Gastrocnemius medialis (tissue), 4 donors: ENCODE results near the gene MAN1A2. TPM values are rescaled to one million over a fixed set of nuclear protein-coding genes. Genes with fewer than 3 reads are reported as not detected.
"Not testable (repeated sequence)": the region's sequence is repeated elsewhere in the genome, so short reads cannot be mapped to it uniquely, and the experiment has no call there.

Experiments used
- ATAC-seq, 2 donors: fragments of 150-250 bp; one replicate each; pipeline ENCODE4 v1.9.1; 2016
- DNase-seq, 2 donors: peaks; one replicate each; pipeline ENCODE4 v3.0.0-alpha.2; 2019
- H3K27ac ChIP-seq, 4 donors: fragments of 200-600 bp; sonication (generic); 1 replicate in 1 of 4; 2 replicates in 3 of 4; pipeline ENCODE4 v1.5.1; 2016 to 2018; ENCODE audit warnings: mild to moderate bottlenecking in 2 of 4, moderate library complexity in 1 of 4
- H3K27me3 ChIP-seq, 3 donors: fragments of 200-600 bp; sonication (generic) in 2 of 3; 1 replicate in 1 of 3; 2 replicates in 2 of 3; pipeline versions ENCODE4 v1.5.1 to v1.6.0; 2016 to 2019; ENCODE audit warnings: mild to moderate bottlenecking in 1 of 3, moderate library complexity in 1 of 3
- H3K36me3 ChIP-seq, 2 donors: fragments of 200-600 bp; sonication (generic) in 1 of 2; one replicate each; pipeline ENCODE4 v1.5.1; 2017 to 2018
- H3K4me1 ChIP-seq, 2 donors: fragments of 200-600 bp; sonication (generic) in 1 of 2; one replicate each; pipeline ENCODE4 v1.5.1; 2016 to 2017; ENCODE audit warnings: mild to moderate bottlenecking in 2 of 2
- H3K4me3 ChIP-seq, 4 donors: fragments of 200-600 bp; sonication (generic) in 3 of 4; 1 replicate in 1 of 4; 2 replicates in 3 of 4; pipeline ENCODE4 v1.5.1; 2016 to 2019; ENCODE audit warnings: mild to moderate bottlenecking in 2 of 4
- H3K9me3 ChIP-seq, 3 donors: fragments of 200-600 bp; sonication (generic) in 2 of 3; 1 replicate in 1 of 3; 2 replicates in 2 of 3; pipeline ENCODE4 v1.5.1; 2016 to 2019
- CTCF ChIP-seq, 5 experiments: fragments of 450-650 bp in 3 of 5; fragments of 200-600 bp in 2 of 5; sonication (generic) in 2 of 5; IDR thresholded peaks in 4 of 5; conservative IDR thresholded peaks in 1 of 5; 1 replicate in 4 of 5; 2 replicates in 1 of 5; pipeline ENCODE4 v1.5.1; 2016 to 2019; ENCODE audit warnings: antibody characterized with exemption in 5 of 5, mild to moderate bottlenecking in 3 of 5, moderate library complexity in 3 of 5
- POLR2A ChIP-seq, 2 donors: fragments of 450-650 bp; IDR thresholded peaks; one replicate each; pipeline ENCODE4 v1.6.1; 2017; ENCODE audit warnings: antibody characterized with exemption in 2 of 2, mild to moderate bottlenecking in 2 of 2, moderate library complexity in 2 of 2
- in situ Hi-C, 4 donors: fragments of 200-750 bp; cut with MboI; loops; one replicate each; pipeline versions ENCODE4 v1.15.0 to v1.8.0; 2017; ENCODE audit warnings: low sequenced_read_pairs in 4 of 4
- intact Hi-C: fragments of 100-400 bp; cut with DNase I; formaldehyde crosslinking; loops from one replicate; pipeline ENCODE4 v1.15.1; 2023; ENCODE audit warnings: low total_unique reads
- total RNA-seq, 4 donors: library from RNA; depleted of rRNA; stranded (reverse); fragments of >200 nt; gene quantifications; one replicate each; pipeline versions ENCODE4 v1.1.0 to v1.2.3, GENCODE V29; 2016

The MAN1A2 gene
- total RNA-seq, 4 donors from 2014 or later, result 14.9 to 37.0 (median 28.3) TPM

DNA sequence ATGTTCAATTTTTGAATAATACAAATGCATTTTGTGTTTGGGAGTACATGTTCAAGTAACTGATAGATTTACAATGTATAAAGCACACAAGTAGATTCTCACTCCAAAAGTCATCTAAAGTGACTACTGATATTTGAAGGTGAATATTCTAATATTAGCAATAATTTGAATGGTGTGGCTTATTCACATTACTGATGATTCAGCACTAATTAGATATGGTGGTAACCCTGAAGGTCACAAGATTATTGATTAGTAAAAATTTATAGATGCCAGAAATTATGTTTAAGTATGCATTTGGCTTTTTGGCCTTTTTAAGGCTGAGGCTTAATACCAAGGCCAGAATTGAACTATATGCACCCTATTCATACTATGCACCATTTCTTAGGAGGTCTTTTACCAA lies 186.2 kb downstream of the MAN1A2 start:
- Histone ChIP-seq H3K36me3 (no peaks in the 10 kb centered on the region), H3K27me3 (no peaks in the 10 kb centered on the region), H3K4me1 (no peaks in the 10 kb centered on the region), H3K27ac (no peak overlapping the region), H3K4me3 (no peak overlapping the region), H3K9me3 (no peaks in the 10 kb centered on the region)
- DNase-seq (no peak), ATAC-seq (no peak)
- intact Hi-C loops (no loop called here), in situ Hi-C loops (no loop called here)
- TF ChIP-seq POLR2A (IDR thresholded peaks at IDR 0.05) (no peak), CTCF (IDR thresholded peaks at IDR 0.05 in 4 of 5, conservative IDR thresholded peaks at IDR 0.05 in 1 of 5) (no peak)

DNA sequence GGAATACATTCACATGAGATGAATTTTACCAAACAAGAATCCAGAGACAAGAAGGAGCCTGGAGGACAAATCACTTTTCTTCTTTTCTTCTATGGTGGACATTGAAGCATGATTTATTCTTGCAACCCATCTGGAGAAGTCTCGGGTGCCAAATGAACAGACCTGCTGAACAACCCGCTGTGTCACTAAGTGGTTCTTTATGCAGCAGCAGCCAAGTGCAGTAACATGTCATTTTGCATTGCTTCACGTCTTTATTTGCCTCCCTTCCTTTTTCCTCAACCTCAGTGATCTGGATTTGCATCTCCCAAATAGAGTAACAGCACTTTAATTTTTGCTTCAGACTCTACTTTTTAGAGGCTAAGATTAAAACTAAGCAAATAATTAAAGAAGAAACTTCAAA lies 188.6 kb downstream of the MAN1A2 start:
- Histone ChIP-seq H3K27ac (no peak overlapping the region), H3K9me3 (no peaks in the 10 kb centered on the region), H3K27me3 (no peaks in the 10 kb centered on the region), H3K4me3 (no peak overlapping the region), H3K36me3 (no peaks in the 10 kb centered on the region), H3K4me1 (no peaks in the 10 kb centered on the region)
- no peak for DNase-seq
- in situ Hi-C loops (no loop called here), intact Hi-C loops (no loop called here)
- TF ChIP-seq POLR2A (IDR thresholded peaks at IDR 0.05) (no peak), CTCF (IDR thresholded peaks at IDR 0.05 in 4 of 5, conservative IDR thresholded peaks at IDR 0.05 in 1 of 5) (no peak)
- no peak for ATAC-seq

- no peak overlapping the region for H3K4me3 ChIP-seq
- no peaks in the 10 kb centered on the region for H3K4me1 ChIP-seq
- in situ Hi-C loops (no loop called here), intact Hi-C loops (no loop called here)
- no peak for DNase-seq
- H3K9me3 ChIP-seq, result no peaks in the 10 kb centered on the region
- no peak for ATAC-seq
- H3K36me3 ChIP-seq, result no peaks in the 10 kb centered on the region
- no peaks in the 10 kb centered on the region for H3K27me3 ChIP-seq
- TF ChIP-seq CTCF (IDR thresholded peaks at IDR 0.05 in 4 of 5, conservative IDR thresholded peaks at IDR 0.05 in 1 of 5), result no peak
- TF ChIP-seq POLR2A (IDR thresholded peaks at IDR 0.05), result no peak
- H3K27ac ChIP-seq, result no peak overlapping the region
Observed at GRCh38 chr1:117556341-117556740, 189.1 kb downstream of the MAN1A2 start.

- Histone ChIP-seq H3K4me3 (no peak overlapping the region), H3K9me3 (no peaks in the 10 kb centered on the region), H3K27me3 (no peaks in the 10 kb centered on the region), H3K36me3 (no peaks in the 10 kb centered on the region), H3K4me1 (no peaks in the 10 kb centered on the region), H3K27ac (no peak overlapping the region)
- no peak for TF ChIP-seq POLR2A (IDR thresholded peaks at IDR 0.05)
- TF ChIP-seq CTCF (IDR thresholded peaks at IDR 0.05 in 4 of 5, conservative IDR thresholded peaks at IDR 0.05 in 1 of 5), result no peak
- ATAC-seq, result no peak
- no peak for DNase-seq
- in situ Hi-C loops, result no loop called here
- intact Hi-C loops, result no loop called here
Observed at GRCh38 chr1:117556976-117557375, 189.7 kb downstream of the MAN1A2 start.

DNA sequence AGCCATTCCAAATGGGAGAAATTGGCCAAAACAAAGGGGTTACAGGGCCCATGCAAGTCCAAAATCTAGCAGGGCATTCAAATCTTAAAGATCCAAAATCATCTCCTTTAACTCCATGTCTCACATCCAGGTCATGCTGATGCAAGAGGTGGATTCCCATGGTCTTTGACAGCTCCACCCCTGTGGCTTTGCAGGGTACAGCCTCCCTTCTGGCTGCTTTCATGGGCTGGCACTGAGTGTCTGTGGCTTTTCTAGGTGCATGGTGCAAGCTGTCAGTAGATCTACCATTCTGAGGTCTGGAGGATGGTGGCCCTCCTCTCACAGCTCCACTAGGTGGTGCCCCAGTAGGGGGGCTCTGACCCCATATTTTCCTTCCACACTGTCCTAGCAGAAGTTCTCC lies 191.2 kb downstream of the MAN1A2 start:
- intact Hi-C loops, H3K4me3 ChIP-seq, H3K9me3 ChIP-seq, H3K27me3 ChIP-seq, DNase-seq, H3K4me1 ChIP-seq, ATAC-seq, H3K27ac ChIP-seq, in situ Hi-C loops, H3K36me3 ChIP-seq: not testable (repeated sequence)
- peak in 2 of 5 experiments; percentile 10 to 17 for TF ChIP-seq CTCF (IDR thresholded peaks at IDR 0.05 in 4 of 5, conservative IDR thresholded peaks at IDR 0.05 in 1 of 5)
